GM21786 (cell line): Measurements from ENCODE around the gene OBSCN.

Experiments
- ATAC-seq: cut with Tn5 transposase; IDR thresholded peaks from one replicate; pipeline ENCODE4 v1.9.1; 2021; ENCODE audit not compliant: unreplicated experiment

OBSCN gene

DNA sequence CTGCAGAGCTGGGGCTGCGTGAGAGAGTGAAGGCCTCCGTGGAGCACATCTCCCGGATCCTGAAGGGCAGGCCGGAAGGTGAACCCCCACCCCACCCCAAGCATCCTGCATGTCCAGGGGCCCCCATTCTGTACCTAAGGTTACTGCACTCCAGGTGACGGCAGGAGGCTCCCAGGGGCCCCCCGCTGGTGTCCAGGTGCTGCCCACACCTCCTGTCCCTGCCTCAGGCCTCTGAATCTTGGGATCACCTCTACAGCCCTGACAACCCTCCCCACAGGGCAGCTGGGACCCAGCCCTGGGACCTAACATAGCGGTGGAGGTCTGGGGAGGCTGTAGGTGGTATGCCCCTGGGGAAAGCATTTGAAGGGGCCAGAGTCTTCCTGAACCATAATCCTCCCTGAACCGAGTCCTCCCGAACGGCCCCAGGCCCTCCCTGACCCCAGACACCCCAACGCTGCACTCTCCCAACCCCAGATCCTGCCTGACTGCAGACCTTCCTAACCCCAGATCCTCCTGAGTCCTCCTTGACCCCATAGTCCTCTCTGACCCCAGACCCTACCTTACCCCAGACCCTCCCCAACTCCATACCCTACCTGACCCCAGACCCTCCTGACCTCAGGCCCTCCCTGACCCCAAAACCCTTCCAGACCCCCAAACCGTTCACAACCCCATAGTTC is 165.3 kb downstream of the OBSCN start:
- ATAC-seq: no peak

DNA sequence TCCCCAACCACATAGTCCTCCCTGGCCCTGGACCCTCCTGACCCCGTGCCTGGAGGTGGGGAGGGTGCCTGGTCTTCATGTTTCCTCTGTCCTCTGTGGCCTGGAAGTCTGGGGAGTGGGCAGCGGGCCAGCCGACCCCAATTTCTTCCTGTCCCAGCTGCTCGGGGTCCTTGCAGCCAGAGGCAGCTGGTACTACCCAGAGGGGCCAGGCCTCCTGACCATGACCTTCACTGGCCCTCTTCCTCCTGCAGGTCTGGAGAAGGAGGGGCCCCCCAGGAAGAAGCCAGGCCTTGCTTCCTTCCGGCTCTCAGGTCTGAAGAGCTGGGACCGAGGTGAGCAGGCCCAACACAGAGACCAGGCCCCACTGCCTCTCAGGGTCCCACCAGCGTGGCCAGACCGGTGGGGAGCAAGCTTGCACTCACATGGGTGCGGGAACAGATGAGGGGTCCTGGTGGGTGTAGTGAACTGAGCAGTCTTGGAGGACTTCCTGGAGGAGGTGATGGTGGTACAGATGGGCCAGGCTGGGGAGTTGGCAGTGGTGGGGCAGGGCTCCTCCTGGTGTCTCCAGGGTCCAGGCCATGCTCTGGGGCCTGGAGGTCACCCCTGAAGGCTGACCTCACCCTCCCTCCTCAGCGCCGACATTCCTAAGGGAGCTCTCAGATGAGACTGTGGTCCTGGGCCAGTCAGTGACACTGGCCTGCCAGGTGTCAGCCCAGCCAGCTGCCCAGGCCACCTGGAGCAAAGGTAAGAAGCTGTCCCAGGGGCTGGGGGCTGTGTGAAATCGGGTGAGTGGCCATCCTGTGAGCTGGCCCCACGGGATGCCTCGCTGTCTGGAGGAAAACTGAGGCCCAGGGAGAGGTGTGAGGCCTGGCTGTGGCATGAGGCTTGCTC is 166.1 kb downstream of the OBSCN start:
- ATAC-seq: no peak

DNA sequence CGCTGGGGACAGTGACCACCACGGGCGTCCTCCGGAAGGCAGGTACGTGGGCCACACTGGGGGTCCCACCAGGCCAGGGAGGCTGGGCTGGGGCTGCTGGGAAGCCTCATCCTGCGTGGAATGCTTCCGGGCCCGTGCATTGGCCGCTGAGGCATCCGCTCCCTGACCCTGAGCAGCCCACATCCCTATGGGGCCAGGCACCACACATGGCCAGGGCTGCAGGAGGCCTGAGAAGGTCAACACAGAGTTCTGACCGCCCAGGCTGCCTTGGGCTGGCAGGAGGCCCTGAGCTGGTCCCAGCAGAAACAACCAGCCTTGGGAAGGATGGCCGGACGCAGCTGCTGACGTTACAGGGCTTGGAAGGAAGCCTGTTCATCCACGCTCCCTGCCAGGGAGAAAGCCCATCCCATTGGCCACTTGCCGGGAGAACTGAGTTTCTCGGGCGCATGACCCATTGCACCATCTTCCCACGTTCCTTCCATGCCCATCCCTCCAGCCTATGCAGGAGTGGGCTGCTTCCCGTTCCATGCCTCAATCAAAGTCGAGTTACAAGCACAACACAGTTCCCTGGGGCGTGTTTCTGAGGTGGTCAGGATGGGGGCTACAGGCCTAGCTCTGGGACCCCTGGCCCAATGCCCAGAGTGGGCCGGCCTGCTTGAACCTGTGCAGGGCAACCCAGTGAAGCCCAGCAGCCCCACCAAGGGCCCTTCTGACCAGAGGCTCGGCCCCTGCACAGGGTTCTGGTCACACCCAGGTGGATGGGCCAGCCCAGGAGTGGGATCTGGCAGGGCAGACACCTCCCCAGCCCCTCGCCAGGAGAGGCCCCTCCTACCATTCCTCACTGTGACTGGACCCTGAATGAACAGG is 167.1 kb downstream of the OBSCN start:
- ATAC-seq: no peak

DNA sequence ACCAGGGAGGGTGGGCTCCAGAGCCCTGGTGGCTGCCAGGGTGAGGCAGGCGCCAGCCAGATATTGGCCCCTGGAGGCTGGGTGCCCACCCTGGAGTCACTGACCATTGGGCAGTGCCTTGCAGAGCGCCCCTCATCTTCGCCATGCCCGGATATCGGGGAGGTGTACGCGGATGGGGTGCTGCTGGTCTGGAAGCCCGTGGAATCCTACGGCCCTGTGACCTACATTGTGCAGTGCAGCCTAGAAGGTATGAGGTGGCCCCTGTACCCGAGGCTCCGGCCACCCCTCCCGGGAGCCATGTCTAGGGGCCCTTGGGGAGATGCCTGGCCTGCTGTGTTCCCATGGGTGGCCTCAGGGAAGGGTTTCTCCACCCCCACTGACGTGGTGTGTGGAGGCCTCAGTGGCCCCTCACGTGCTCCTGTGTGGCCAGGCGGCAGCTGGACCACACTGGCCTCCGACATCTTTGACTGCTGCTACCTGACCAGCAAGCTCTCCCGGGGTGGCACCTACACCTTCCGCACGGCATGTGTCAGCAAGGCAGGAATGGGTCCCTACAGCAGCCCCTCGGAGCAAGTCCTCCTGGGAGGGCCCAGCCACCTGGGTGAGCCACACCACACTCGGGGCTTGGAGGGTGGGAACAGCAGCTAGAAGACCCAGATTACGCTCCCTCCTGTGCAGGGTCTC is 167.9 kb downstream of the OBSCN start:
- no peak for ATAC-seq

DNA sequence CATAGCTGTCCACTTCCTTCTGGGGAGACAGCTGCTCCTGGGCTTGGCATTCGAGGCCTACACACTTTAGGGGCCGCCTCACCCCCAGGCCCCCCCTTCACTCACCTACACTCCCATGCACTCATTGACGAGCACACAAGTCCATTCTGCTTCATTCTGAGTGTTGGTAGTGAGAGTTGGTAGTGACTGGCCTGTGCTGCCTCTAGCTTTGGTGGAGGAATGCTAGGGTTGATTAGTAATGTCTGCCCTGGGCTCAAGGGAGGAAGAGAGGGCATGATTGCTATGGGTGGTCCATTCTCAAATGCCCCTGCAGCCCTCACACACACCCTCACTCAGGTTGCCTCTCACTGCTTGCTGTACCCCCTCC is 168.4 kb downstream of the OBSCN start:
- ATAC-seq: no peak

DNA sequence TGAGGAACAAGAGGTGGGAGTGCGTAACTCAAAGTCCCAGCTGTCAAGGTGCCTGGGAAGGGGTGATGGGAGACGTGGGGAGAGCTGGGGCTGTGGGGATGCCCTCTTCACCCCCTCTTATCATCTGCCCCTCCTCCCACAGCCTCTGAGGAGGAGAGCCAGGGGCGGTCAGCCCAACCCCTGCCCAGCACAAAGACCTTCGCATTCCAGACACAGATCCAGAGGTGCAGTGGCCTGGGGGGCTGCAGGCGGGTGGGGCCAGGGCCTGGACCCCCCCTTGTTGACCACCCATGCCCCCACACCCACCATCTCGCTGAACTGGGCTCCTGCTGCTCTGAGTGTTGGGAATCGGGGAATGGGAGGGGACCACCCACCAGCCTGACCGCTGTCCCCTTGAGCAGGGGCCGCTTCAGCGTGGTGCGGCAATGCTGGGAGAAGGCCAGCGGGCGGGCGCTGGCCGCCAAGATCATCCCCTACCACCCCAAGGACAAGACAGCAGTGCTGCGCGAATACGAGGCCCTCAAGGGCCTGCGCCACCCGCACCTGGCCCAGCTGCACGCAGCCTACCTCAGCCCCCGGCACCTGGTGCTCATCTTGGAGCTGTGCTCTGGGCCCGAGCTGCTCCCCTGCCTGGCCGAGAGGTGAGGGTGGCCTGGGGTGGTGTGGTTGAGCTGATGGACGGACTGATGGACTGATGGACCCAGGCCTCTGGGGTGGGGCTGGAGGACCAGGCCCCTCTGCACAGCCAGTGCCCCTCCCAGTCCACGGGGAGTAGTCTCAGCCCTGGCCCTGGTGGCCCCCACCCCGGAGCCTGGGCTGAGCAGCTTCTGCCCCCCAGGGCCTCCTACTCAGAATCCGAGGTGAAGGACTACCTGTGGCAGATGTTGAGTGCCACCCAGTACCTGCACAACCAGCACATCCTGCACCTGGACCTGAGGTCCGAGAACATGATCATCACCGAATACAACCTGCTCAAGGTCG is 169.1 kb downstream of the OBSCN start:
- no peak for ATAC-seq

DNA sequence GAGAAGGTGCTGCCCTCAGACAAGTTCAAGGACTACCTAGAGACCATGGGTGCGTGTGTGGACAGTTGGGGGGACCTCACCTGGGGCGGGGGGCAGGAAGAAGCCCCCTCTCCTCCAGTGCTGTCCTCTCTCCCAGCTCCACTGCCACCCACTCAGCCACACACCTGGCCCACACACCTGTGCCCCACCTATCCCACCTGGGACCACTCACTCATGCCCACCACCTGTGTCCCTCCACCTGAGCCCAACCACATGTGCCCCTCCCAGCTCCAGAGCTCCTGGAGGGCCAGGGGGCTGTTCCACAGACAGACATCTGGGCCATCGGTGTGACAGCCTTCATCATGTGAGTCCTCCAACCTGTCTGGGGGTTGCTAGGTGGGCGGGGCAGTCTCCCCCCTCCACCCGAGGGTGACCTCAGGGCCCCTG is 169.8 kb downstream of the OBSCN start:
- ATAC-seq: no peak

DNA sequence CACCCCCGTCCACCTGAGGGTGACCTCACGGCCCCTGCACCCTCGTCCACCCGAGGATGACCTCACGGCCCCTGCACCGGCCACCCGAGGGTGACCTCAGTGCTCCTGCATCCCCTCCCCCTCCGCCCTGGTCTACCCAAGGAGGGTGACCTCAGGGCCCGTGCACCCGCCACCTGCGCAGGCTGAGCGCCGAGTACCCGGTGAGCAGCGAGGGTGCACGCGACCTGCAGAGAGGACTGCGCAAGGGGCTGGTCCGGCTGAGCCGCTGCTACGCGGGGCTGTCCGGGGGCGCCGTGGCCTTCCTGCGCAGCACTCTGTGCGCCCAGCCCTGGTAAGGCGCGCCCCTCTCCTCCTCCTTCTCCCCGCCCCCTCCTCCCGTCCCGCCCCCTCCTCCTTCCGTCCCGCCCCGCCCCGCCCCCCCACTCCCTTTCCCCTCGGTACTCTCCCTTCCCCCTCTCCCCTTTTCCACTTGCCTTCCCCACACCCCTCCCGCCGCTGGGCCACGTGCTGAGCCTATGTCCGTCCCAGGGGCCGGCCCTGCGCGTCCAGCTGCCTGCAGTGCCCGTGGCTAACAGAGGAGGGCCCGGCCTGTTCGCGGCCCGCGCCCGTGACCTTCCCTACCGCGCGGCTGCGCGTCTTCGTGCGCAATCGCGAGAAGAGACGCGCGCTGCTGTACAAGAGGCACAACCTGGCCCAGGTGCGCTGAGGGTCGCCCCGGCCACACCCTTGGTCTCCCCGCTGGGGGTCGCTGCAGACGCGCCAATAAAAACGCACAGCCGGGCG is 170.4 kb downstream of the OBSCN start:
- ATAC-seq: no peak

DNA sequence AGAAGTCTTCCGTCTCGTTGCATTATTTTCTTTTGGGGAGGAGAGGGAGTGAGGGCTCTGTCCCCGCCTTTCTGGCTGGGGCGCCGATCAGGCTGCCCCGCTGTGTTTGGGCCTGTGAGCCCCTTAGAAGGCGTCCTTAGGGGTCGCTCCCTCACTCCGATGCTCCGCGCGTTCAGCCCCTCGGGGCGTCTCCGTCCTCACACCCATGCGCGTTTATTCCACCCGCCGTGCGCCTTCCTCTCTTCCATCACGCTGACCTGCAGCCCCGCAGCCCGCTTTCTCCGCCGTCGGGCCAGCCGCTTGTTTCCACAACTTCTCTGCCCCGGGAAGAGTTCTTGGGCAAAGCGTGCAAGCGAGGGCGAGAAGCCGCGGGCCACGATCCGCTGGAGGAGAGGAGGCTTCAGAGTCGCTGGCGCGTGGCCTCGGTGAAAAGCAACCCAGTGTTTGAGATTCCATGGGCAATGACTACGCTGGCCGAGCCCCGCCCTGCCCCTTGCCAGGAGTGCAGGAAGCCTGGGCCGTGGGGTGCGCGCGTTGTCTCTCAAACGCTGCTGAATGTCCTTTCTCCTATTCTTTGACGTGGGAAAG is 171.1 kb downstream of the OBSCN start:
- no peak for ATAC-seq

DNA sequence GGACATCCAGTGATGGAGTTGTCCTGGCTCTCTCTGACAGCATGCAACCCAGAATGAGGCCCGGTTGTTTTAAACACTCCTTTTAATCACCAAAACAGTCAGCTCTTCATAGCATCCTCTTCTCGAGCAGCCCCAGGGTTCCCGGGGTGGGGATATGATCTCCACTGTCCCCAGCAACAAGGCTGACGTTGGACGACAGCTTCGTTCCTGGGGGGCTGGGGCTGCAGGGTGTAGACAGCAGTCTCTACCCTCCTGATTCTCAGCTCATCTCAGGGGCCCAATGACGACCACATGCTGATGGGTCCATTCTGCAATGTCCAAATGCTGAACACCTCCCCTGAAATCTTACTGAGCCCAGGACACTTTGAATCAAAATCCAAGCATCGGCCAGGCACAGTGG is 171.8 kb downstream of the OBSCN start:
- no peak for ATAC-seq

DNA sequence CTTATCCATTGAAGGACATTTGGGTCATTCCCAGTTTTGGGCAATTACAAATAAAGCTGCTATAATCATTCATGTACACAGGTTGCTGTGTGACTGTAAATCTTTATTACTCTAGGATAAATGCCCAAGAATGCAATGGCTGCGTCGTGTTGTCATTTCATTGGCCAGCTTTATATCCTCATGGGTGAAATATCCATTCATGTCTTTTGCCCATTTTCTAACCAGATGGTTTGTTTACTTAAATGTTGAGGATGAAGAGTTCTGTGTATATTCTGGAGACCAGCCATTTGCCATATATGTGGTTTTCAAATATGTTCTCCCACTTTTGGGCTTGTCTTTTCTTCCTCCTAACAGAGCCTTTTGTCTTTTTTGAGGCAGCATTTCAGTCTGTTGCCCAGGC is 173.5 kb downstream of the OBSCN start:
- ATAC-seq: no peak

DNA sequence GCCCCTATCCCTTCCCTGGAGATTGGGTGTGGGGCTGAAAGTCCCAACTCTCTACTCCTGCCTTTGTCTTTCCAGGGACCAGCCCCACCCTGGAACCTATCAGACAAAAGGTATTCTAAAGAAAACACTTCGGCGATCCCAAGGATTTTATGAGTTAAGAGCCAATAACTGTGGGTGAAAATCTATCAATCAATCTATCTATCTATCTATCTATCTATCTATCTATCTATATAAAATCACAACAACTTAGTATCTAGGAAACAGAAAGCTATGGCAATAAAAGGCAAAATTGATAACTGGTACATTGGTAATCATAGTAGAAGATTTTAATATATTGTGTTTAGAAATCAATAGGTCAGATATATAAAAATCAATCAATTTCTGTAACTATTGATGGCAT is 175.9 kb downstream of the OBSCN start:
- ATAC-seq: no peak

DNA sequence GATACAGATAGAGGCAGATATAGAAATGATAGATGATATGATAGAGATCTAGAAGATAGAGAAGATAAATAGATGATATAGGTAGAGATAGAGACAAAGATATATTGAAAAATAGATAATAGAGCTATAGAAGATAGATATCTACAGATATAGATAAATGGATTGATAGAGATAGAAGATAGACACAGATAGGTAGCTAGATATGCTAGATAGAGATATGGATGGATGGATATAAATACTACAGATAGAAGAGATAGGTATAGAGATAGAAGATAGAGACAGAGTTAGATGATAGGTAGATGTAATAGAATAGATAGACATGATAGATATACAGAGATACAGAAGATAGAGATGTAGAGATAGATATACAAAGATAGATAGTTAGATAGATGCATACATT is 177.4 kb downstream of the OBSCN start:
- ATAC-seq: no peak

DNA sequence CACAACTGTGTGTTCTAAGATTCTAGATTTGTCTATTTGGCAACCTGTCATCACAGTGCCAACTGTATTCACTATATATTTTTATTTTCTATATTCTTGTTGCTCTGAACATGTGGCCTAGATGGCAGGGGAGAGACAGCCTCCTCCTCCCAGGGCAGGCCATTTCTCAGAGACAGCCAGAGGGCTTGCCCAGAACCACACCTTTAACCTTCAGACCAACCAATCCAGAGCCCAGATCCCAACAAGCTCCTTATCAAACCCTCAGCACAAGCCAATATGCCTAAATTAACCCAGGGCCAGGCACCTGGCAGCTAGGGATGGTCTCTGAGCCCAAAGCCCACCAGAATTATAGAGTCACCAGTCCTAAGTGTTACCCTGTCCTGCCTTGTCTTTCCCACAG is 179.5 kb downstream of the OBSCN start:
- ATAC-seq: no peak

DNA sequence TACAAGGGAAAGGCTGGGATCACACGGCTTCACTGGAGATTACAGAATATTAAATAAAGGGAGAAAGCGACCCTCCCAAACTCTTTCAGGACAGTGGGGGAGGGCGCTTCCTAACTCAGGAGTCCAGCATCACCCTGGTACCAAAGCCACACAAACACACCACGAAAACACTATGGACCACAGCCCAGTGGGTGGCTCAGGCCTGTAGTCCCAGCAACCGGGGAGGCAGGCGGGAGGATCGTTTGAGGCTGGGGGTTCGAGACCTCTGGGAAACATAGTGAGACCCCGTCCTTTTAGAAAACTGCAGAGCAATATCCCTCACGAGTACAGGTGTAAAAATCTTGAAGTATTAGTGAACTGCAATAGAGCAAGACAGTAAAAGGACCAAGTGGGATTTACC is 182.8 kb downstream of the OBSCN start:
- no peak for ATAC-seq

DNA sequence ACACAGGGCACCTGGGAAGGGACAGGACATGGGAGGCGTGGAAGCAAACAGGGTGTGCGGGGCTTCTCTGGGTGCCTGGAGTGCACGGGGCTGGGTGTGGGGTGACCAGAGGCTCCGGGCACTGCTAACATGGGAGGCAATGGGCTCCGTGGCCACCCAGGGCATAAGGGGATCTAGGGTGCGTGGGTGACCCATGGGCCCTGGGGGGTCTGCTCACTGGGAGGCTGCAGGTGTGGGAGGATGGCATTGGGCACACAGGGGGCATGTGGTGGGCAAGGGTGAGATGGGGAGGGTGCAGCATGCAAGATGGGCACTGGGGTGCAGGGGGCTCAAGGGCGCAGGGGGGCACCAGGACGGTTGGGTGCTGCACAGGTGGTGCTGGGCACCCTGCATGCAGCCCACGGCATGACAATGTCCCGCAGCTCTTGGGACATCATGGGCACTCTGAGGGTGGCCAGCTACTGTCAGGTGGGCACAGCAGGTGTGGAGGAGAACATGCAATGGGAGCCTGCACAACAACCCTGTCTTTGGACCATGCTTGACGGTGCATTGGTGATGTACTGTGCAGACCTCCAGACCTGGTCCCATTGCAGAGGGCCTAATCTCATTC is 183.7 kb downstream of the OBSCN start:
- no peak for ATAC-seq

DNA sequence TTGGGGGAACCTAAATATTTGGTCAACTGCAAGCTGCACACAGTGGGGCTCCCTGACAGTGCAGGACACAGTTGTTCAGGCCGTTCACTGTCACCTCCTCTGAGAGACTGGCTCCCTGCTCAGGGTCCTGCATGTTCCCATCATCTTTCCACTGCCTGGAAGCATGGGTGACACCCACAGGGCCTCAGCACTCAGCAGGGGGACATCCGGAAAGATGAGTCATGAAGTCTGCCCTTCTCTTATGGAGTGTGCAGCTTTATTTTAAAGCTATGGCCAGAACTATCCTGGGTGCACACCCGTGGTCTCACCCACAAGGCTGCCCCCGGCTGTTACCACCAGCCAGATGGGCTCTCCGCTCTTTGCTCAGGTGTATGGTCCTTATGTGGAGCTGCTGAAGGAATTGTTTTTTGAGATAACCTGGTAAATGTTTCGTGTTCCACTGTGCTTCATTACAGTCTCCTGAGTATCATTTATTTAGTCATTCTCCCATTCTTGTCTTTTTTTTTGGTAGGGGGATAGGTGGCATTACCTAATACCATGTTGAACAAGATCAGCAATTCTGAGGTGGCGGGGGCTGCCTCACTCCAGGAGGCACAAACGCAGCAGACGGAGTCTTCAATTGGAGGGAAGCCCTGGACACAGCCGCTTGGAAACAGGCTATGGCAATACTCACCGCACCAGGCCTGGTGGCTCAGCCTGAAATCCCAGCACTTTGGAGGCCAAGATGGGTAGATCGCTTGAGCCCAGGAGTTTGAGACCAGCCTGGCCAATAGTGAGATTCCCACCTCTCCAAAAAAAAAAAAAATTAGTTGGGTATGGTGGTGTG is 184.5 kb downstream of the OBSCN start:
- ATAC-seq: no peak
